ENCODE results near the gene RNU6-7. TPM values are rescaled to one million over a fixed set of nuclear protein-coding genes. Genes with fewer than 3 reads are reported as not detected.
A peak's percentile ranks its signal among the peaks of the same experiment; 100 is the strongest.

RNU6-7 gene
- total RNA-seq, 1 experiment from 2014 or later: not detected

- H3K9me3 Mint-ChIP-seq (ENCODE audit: unreplicated experiment): no peaks in the 10 kb centered on the region
- CTCF ChIA-PET: interaction anchor here (0.7 to 1.0 kb wide), 4 partner anchors 52 to 357 kb away, joined by 3 to 4 read pairs (median 3); no protein-coding TSS in a partner anchor
These were observed 1.4 kb downstream of the RNU6-7 start, which contains the start of gene RNU6-8 for GRCh38 chr14:32202998-32203882. Gene RNU6-8, minus strand, starts transcription at chr14:32203269.

GRCh38 chr14:32203928-32204357 is 2.1 kb downstream of the RNU6-7 start:
- Histone ChIP-seq H3K27me3 (replicated peaks; ENCODE audit: control insufficient read depth, insufficient read depth, low read length) (no peaks in the 10 kb centered on the region), H3K4me1 (0 out of 2 replicates have a peak, but pooled peaks cover 5% of the 10 kb centered on the region), H3K9me3 (no peaks in the 10 kb centered on the region), H3K36me3 (ENCODE audit: control insufficient read depth, insufficient read depth, low read length) (no peaks in the 10 kb centered on the region), H3K4me3 (ENCODE audit: low read depth, low read length) (peak overlapping the region; percentile 76)
- ChIA-PET POLR2A (interaction anchor here (0.6 to 1.0 kb wide), 2 partner anchors 127 to 265 kb away, joined by 4 to 13 read pairs; partner anchors contain the start of gene ARHGAP5), CTCF (interaction anchor here (0.7 to 1.0 kb wide), 4 partner anchors 51 to 356 kb away, joined by 3 to 4 read pairs (median 3); no protein-coding TSS in a partner anchor)
- BruUV-seq (replicated peaks): TSS peak; percentile 32
- H3K4me1 Mint-ChIP-seq (ENCODE audit: low read depth, unreplicated experiment): no peaks in the 10 kb centered on the region
- DNase-seq: no peak
- H3K4me3 Mint-ChIP-seq (ENCODE audit: unreplicated experiment): peak overlapping the region; percentile 90
- peaks cover 20% of the 10 kb centered on the region for H3K36me3 Mint-ChIP-seq (ENCODE audit: insufficient read depth, unreplicated experiment)
- no peaks in the 10 kb centered on the region for H3K27me3 Mint-ChIP-seq (ENCODE audit: insufficient read depth, unreplicated experiment)
- H3K9me3 Mint-ChIP-seq (ENCODE audit: unreplicated experiment): no peaks in the 10 kb centered on the region
- intact Hi-C loops (cut with micrococcal nuclease; ENCODE audit: unreplicated experiment): loop anchor here (1.0 to 2.0 kb wide), 3 partner anchors 48 to 269 kb away; no protein-coding TSS in a partner anchor
- no peak for TF ChIP-seq CTCF (IDR thresholded peaks at IDR 0.05; ENCODE audit: insufficient read depth in 1 of 2, low read depth in 1 of 2, low read length in 1 of 2, severe bottlenecking in 1 of 2, unreplicated experiment in 1 of 2)
- H3K27ac Mint-ChIP-seq (ENCODE audit: unreplicated experiment): peak overlapping the region; percentile 98

More at GRCh38 chr14:32202998-32203882, 1.4 kb downstream of the RNU6-7 start, which contains the start of gene RNU6-8:
- Histone ChIP-seq H3K9me3 (no peaks in the 10 kb centered on the region), H3K36me3 (ENCODE audit: control insufficient read depth, insufficient read depth, low read length) (no peaks in the 10 kb centered on the region), H3K27me3 (replicated peaks; ENCODE audit: control insufficient read depth, insufficient read depth, low read length) (no peaks in the 10 kb centered on the region), H3K4me1 (0 out of 2 replicates have a peak, but pooled peaks cover 5% of the 10 kb centered on the region), H3K4me3 (ENCODE audit: low read depth, low read length) (peak within 1 kb of the TSS; percentile 76)
- BruUV-seq (replicated peaks): no TSS peak
- Mint-ChIP-seq H3K4me1 (ENCODE audit: low read depth, unreplicated experiment) (no peaks in the 10 kb centered on the region), H3K27me3 (ENCODE audit: insufficient read depth, unreplicated experiment) (no peaks in the 10 kb centered on the region), H3K4me3 (ENCODE audit: unreplicated experiment) (peak within 1 kb of the TSS; percentile 90), H3K27ac (ENCODE audit: unreplicated experiment) (peak within 1 kb of the TSS; percentile 98), H3K36me3 (ENCODE audit: insufficient read depth, unreplicated experiment) (peaks cover 20% of the 10 kb centered on the region)
- intact Hi-C loops (cut with micrococcal nuclease; ENCODE audit: unreplicated experiment): loop anchor here (1.0 to 2.0 kb wide), 3 partner anchors 49 to 270 kb away; no protein-coding TSS in a partner anchor
- POLR2A ChIA-PET: interaction anchor here (0.6 to 1.0 kb wide), 4 partner anchors 127 to 310 kb away, joined by 3 to 13 read pairs (median 4); partner anchors contain the start of gene ARHGAP5
- no peak for TF ChIP-seq CTCF (IDR thresholded peaks at IDR 0.05; ENCODE audit: insufficient read depth in 1 of 2, low read depth in 1 of 2, low read length in 1 of 2, severe bottlenecking in 1 of 2, unreplicated experiment in 1 of 2)
- peak; percentile 95 for DNase-seq

- DNase-seq: no peak
- Histone ChIP-seq H3K27me3 (replicated peaks; ENCODE audit: control insufficient read depth, insufficient read depth, low read length) (no peaks in the 10 kb centered on the region), H3K4me3 (ENCODE audit: low read depth, low read length) (no peak overlapping the region), H3K9me3 (no peaks in the 10 kb centered on the region), H3K4me1 (0 out of 2 replicates have a peak, but pooled peaks cover 5% of the 10 kb centered on the region), H3K36me3 (ENCODE audit: control insufficient read depth, insufficient read depth, low read length) (no peaks in the 10 kb centered on the region)
- Mint-ChIP-seq H3K36me3 (ENCODE audit: insufficient read depth, unreplicated experiment) (peaks cover 20% of the 10 kb centered on the region), H3K4me1 (ENCODE audit: low read depth, unreplicated experiment) (no peaks in the 10 kb centered on the region), H3K9me3 (ENCODE audit: unreplicated experiment) (no peaks in the 10 kb centered on the region), H3K4me3 (ENCODE audit: unreplicated experiment) (no peak overlapping the region), H3K27ac (ENCODE audit: unreplicated experiment) (no peak overlapping the region), H3K27me3 (ENCODE audit: insufficient read depth, unreplicated experiment) (no peaks in the 10 kb centered on the region)
- no TSS peak for BruUV-seq (replicated peaks)
- intact Hi-C loops (cut with micrococcal nuclease; ENCODE audit: unreplicated experiment): no loop called here
- TF ChIP-seq CTCF (IDR thresholded peaks at IDR 0.05; ENCODE audit: insufficient read depth in 1 of 2, low read depth in 1 of 2, low read length in 1 of 2, severe bottlenecking in 1 of 2, unreplicated experiment in 1 of 2): no peak
- ChIA-PET CTCF (no interaction called here), POLR2A (interaction anchor here (0.6 kb wide), 1 partner anchor 129 kb away, joined by 8 read pairs; the partner anchor contains the start of gene ARHGAP5)
These were observed 3.7 kb downstream of the RNU6-7 start for GRCh38 chr14:32205554-32205953.
